AG10803 (cell line): Measurements from ENCODE around the gene EVA1B.

Experiments
- DNase-seq: peaks from one replicate; pipeline ENCODE4 v3.0.0; 2010; ENCODE audit warnings: low read depth
- H3K4me3 ChIP-seq: 2 replicates; pipeline ENCODE4 v1.5.1; 2011; ENCODE audit warnings: mild to moderate bottlenecking, low read length, control low read depth
- CTCF ChIP-seq: conservative IDR thresholded peaks from 2 replicates; pipeline ENCODE4 v1.5.1; 2011; ENCODE audit warnings: mild to moderate bottlenecking, low read length, control low read depth, inconsistent platforms

EVA1B gene

GRCh38 chr1:36346741-36347370 is 23.4 kb upstream of the EVA1B start:
- H3K4me3 ChIP-seq: no peak overlapping the region
- no peak for TF ChIP-seq CTCF
- no peak for DNase-seq

- H3K4me3 ChIP-seq: no peak overlapping the region
- DNase-seq: no peak
- no peak for TF ChIP-seq CTCF
Measured at GRCh38 chr1:36345353-36345752, 21.9 kb upstream of the EVA1B start.

GRCh38 chr1:36344395-36344680 is 20.9 kb upstream of the EVA1B start:
- no peak for DNase-seq
- no peak overlapping the region for H3K4me3 ChIP-seq
- TF ChIP-seq CTCF: no peak

- no peak for DNase-seq
- H3K4me3 ChIP-seq: no peak overlapping the region
- TF ChIP-seq CTCF: no peak
Measured at GRCh38 chr1:36343651-36344394, 20.4 kb upstream of the EVA1B start.

GRCh38 chr1:36342426-36343185 is 19.2 kb upstream of the EVA1B start:
- TF ChIP-seq CTCF: peak; percentile 74
- DNase-seq: peak; percentile 75

GRCh38 chr1:36341626-36342320 is 18.3 kb upstream of the EVA1B start:
- DNase-seq: no peak
- no peak for TF ChIP-seq CTCF
- no peak overlapping the region for H3K4me3 ChIP-seq

More at GRCh38 chr1:36342426-36343185, 19.2 kb upstream of the EVA1B start:
- no peak overlapping the region for H3K4me3 ChIP-seq
